ENCODE data around the gene PXMP4.

PXMP4 gene

DNA sequence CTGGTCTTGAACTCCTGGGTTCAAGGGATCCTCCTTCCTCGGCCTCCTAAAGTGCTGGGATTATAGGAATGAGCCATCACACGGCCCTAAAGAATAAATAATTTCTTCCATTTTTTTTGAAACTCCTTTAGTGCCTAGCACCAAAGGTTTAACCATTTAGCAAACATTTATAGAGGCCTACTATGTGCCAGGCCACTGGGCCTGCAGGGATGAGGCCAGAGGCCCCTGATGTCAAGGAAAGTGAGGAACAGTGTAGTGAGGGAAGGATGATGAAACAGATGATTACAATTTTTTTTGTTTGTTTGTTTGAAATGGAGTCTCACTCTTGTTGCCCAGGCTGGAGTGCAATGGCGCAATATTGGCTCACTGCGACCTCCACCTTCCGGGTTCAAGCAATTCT, 45.5 kb upstream of the PXMP4 start:
- no peak for TF ChIP-seq FOXP2 (optimal IDR thresholded peaks at IDR 0.05; ENCODE audit: borderline replicate concordance, extremely low read depth, extremely low read length, insufficient read depth)
- TF ChIP-seq, protein P1, sequence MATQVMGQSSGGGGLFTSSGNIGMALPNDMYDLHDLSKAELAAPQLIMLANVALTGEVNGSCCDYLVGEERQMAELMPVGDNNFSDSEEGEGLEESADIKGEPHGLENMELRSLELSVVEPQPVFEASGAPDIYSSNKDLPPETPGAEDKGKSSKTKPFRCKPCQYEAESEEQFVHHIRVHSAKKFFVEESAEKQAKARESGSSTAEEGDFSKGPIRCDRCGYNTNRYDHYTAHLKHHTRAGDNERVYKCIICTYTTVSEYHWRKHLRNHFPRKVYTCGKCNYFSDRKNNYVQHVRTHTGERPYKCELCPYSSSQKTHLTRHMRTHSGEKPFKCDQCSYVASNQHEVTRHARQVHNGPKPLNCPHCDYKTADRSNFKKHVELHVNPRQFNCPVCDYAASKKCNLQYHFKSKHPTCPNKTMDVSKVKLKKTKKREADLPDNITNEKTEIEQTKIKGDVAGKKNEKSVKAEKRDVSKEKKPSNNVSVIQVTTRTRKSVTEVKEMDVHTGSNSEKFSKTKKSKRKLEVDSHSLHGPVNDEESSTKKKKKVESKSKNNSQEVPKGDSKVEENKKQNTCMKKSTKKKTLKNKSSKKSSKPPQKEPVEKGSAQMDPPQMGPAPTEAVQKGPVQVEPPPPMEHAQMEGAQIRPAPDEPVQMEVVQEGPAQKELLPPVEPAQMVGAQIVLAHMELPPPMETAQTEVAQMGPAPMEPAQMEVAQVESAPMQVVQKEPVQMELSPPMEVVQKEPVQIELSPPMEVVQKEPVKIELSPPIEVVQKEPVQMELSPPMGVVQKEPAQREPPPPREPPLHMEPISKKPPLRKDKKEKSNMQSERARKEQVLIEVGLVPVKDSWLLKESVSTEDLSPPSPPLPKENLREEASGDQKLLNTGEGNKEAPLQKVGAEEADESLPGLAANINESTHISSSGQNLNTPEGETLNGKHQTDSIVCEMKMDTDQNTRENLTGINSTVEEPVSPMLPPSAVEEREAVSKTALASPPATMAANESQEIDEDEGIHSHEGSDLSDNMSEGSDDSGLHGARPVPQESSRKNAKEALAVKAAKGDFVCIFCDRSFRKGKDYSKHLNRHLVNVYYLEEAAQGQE (IDR thresholded peaks at IDR 0.05; ENCODE audit: insufficient read depth in 1 of 2, low read depth in 2 of 2, low read length in 2 of 2): no peak
- TF ChIP-seq POLR2AphosphoS5 (IDR thresholded peaks at IDR 0.05; ENCODE audit: low read depth, low read length): no peak
- TF ChIP-seq TAF1 (IDR thresholded peaks at IDR 0.05; ENCODE audit: borderline replicate concordance, insufficient read depth, low read length): no peak
- no peak for TF ChIP-seq SIN3A (IDR thresholded peaks at IDR 0.05; ENCODE audit: borderline replicate concordance, insufficient read depth, low read length)

DNA sequence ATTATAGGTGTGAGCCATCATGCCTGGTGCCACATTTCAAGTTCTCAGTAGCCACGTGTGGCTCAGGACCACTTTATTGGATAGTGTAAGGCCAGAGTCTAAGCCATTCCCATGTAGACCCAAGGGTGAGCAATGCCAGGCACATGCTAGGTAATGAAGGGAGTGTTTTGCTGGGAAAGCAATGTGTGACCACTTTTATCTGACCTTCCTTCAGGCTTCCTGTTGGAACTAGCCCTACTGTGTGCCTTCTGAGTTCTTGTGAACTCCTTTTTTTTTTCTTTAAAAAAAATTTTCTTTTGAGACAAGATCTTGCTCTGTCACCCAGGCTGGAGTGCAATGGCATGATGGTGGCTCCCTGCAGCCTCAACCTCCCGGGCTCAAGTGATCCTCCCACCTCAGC, 45.0 kb upstream of the PXMP4 start:
- TF ChIP-seq FOXP2 (optimal IDR thresholded peaks at IDR 0.05; ENCODE audit: borderline replicate concordance, extremely low read depth, extremely low read length, insufficient read depth) (no peak), TAF1 (IDR thresholded peaks at IDR 0.05; ENCODE audit: borderline replicate concordance, insufficient read depth, low read length) (no peak), SIN3A (IDR thresholded peaks at IDR 0.05; ENCODE audit: borderline replicate concordance, insufficient read depth, low read length) (no peak), POLR2AphosphoS5 (IDR thresholded peaks at IDR 0.05; ENCODE audit: low read depth, low read length) (no peak)
- TF ChIP-seq, protein P1 (IDR thresholded peaks at IDR 0.05; ENCODE audit: insufficient read depth in 1 of 2, low read depth in 2 of 2, low read length in 2 of 2): no peak

DNA sequence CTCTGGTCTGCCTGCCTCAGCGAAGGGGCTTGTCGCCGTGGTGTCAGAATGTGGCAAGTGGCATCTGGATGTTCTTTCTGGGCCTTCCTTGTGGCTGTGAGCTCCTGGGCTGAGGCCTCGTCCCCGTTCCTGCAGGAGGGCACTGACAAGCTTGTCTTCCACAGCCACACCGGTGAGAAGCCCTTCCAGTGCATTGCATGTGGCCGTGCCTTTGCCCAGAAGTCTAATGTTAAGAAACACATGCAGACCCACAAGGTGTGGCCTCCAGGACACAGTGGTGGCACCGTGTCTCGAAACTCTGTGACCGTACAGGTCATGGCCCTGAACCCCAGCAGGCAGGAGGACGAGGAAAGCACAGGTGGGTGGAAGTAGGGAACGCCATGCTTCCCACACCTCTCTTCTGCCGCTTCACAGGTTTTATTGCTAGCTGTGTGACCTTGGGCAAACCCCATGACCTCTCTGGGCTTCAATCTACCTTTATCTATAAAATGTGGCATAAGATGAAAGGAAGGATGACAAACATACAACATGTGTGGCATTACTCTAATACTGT, 41.7 kb upstream of the PXMP4 start:
- no peak for TF ChIP-seq SIN3A (IDR thresholded peaks at IDR 0.05; ENCODE audit: borderline replicate concordance, insufficient read depth, low read length)
- no peak for TF ChIP-seq TAF1 (IDR thresholded peaks at IDR 0.05; ENCODE audit: borderline replicate concordance, insufficient read depth, low read length)

DNA sequence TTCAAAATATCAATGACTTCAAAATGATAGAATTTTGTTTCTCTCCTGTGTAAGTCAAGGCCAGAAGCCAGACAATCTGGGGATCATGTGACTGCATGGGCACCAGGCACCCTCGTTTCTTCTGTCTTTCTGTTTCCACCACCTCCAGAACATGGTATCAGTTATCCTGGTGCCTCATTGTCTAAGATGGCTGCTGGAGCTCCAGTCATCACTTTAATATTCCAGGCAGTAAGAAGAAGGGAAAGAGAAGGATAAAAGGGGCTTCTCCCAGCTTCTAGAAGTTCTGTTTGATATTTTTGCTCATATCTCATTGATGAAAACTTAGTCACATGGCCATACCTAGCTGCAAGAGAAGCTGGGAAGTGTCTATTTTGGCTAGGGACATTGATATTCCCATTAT, 37.3 kb upstream of the PXMP4 start:
- TF ChIP-seq, protein P1 (IDR thresholded peaks at IDR 0.05; ENCODE audit: insufficient read depth in 1 of 2, low read depth in 2 of 2, low read length in 2 of 2): no peak
- TF ChIP-seq TAF1 (IDR thresholded peaks at IDR 0.05; ENCODE audit: borderline replicate concordance, insufficient read depth, low read length) (no peak), SIN3A (IDR thresholded peaks at IDR 0.05; ENCODE audit: borderline replicate concordance, insufficient read depth, low read length) (no peak), FOXP2 (optimal IDR thresholded peaks at IDR 0.05; ENCODE audit: borderline replicate concordance, extremely low read depth, extremely low read length, insufficient read depth) (no peak), POLR2AphosphoS5 (IDR thresholded peaks at IDR 0.05; ENCODE audit: low read depth, low read length) (no peak)

DNA sequence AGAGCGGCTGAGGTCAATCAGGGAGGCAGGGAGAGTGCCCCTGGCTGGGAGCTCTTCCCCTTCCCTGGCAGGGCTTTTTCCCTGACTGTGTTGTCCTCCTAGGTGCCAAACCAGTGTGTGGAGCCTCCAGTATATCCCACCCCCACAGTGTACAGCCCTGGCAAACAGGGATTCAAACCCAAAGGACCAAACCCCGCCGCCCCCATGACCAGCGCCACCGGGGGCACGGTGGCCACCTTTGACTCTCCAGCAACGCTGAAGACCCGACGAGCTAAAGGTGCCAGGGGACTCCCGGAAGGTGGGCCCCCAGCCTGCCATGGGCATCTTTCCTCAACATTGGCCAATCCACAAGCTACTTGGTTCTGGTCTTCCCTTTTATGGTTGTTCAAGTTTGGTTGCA, 36.9 kb upstream of the PXMP4 start:
- TF ChIP-seq POLR2AphosphoS5 (IDR thresholded peaks at IDR 0.05; ENCODE audit: low read depth, low read length) (no peak), FOXP2 (optimal IDR thresholded peaks at IDR 0.05; ENCODE audit: borderline replicate concordance, extremely low read depth, extremely low read length, insufficient read depth) (no peak), SIN3A (IDR thresholded peaks at IDR 0.05; ENCODE audit: borderline replicate concordance, insufficient read depth, low read length) (no peak), TAF1 (IDR thresholded peaks at IDR 0.05; ENCODE audit: borderline replicate concordance, insufficient read depth, low read length) (no peak)
- TF ChIP-seq, protein P1 (IDR thresholded peaks at IDR 0.05; ENCODE audit: insufficient read depth in 1 of 2, low read depth in 2 of 2, low read length in 2 of 2): no peak

Measured in PFSK-1 (cell line).